ENCODE measurements around the gene FOXP1.

DNA sequence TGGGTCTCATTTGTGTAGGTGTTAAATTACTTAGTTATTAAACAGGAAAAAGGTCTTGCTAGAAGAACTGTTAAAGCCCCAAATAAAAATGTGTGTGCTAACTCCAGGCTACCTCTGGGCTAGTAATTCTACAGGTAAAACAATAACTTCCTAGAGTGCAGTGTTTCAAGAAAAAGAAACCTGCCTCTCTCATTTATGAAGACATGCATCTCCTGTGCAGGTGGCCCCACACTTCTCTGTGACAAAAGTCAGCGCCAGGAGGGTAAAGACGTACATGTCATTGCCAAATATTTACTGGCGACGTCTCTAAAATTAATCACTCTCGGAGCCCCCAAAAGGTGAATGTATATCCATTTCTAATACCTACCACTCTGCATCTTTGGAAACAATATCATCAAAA lies 131.7 kb downstream of the FOXP1 start:
- TF ChIP-seq, protein P1, sequence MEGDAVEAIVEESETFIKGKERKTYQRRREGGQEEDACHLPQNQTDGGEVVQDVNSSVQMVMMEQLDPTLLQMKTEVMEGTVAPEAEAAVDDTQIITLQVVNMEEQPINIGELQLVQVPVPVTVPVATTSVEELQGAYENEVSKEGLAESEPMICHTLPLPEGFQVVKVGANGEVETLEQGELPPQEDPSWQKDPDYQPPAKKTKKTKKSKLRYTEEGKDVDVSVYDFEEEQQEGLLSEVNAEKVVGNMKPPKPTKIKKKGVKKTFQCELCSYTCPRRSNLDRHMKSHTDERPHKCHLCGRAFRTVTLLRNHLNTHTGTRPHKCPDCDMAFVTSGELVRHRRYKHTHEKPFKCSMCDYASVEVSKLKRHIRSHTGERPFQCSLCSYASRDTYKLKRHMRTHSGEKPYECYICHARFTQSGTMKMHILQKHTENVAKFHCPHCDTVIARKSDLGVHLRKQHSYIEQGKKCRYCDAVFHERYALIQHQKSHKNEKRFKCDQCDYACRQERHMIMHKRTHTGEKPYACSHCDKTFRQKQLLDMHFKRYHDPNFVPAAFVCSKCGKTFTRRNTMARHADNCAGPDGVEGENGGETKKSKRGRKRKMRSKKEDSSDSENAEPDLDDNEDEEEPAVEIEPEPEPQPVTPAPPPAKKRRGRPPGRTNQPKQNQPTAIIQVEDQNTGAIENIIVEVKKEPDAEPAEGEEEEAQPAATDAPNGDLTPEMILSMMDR (IDR thresholded peaks at IDR 0.05; ENCODE audit: low read depth, low read length, missing input control) = no peak
- no peak for TF ChIP-seq EGR1 (IDR thresholded peaks at IDR 0.05; ENCODE audit: low read depth in 2 of 2)
- TF ChIP-seq, protein P2, sequence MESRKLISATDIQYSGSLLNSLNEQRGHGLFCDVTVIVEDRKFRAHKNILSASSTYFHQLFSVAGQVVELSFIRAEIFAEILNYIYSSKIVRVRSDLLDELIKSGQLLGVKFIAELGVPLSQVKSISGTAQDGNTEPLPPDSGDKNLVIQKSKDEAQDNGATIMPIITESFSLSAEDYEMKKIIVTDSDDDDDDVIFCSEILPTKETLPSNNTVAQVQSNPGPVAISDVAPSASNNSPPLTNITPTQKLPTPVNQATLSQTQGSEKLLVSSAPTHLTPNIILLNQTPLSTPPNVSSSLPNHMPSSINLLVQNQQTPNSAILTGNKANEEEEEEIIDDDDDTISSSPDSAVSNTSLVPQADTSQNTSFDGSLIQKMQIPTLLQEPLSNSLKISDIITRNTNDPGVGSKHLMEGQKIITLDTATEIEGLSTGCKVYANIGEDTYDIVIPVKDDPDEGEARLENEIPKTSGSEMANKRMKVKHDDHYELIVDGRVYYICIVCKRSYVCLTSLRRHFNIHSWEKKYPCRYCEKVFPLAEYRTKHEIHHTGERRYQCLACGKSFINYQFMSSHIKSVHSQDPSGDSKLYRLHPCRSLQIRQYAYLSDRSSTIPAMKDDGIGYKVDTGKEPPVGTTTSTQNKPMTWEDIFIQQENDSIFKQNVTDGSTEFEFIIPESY (IDR thresholded peaks at IDR 0.05) = no peak
- no peak for TF ChIP-seq REST (IDR thresholded peaks at IDR 0.05)
- TF ChIP-seq MAX (IDR thresholded peaks at IDR 0.05) = no peak
- TF ChIP-seq FOXA1 (IDR thresholded peaks at IDR 0.05) = no peak
- no peak for TF ChIP-seq SP1 (IDR thresholded peaks at IDR 0.05)
- no peak for TF ChIP-seq JUND (IDR thresholded peaks at IDR 0.05)
